PFSK-1 (cell line): ENCODE data around the gene SDF4.

Source experiments
- POLR2AphosphoS5 ChIP-seq: IDR thresholded peaks from 2 replicates; pipeline ENCODE4 v1.6.1; 2012; ENCODE audit warnings: low read depth, mild to moderate bottlenecking, control low read depth, low read length, moderate library complexity
- REST ChIP-seq, 2 experiments: IDR thresholded peaks; 2 replicates each; pipeline versions ENCODE4 v1.6.1 to v1.8.0; 2011 to 2012; ENCODE audit warnings: low read depth in 2 of 2, low read length in 2 of 2, control low read depth in 1 of 2, inconsistent platforms in 1 of 2, mild to moderate bottlenecking in 1 of 2, moderate library complexity in 1 of 2; ENCODE audit not compliant: insufficient read depth in 1 of 2
- SIN3A ChIP-seq: IDR thresholded peaks from 2 replicates; pipeline ENCODE4 v1.6.1; 2012; ENCODE audit warnings: mild to moderate bottlenecking, low read length, moderate library complexity, borderline replicate concordance; ENCODE audit not compliant: insufficient read depth

DNA sequence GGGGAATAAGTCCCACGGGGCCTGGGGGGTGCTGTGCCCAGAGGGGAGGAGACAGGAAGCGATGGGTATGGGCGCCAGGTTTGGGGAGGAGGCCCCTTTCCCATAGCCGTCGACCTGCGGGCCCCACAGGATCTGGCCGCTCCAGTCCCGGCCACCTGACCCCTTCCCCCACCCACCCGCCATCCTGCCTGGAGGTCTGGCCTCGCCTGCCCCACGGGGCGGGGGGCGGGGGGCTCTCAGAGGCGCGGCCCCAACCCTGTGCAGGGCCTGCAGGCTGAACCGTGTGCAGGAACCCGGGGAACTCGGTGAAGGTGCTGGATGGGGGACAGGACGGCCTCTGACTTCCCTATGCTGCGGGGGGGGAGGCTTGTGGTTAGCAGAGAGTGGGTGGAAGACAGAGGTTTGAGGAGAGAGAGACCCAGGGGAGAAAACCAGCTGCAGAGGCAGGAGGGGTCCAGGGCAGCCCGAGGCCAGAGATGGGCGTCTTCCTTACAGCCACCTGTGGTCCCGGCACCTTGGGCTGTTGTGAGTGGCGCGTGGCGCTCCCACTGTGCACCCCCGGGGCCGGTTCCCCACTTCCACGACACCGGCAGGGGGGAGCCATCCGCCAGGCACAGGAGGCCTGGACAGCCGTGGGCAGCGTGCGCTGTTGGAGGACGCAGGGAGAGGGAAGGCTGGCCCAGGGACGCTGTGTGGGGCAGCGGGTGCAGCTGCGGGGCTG is 22.9 kb downstream of the SDF4 start:
- TF ChIP-seq POLR2AphosphoS5 (no peak), REST (IDR thresholded peaks at IDR 0.05; ENCODE audit: insufficient read depth in 1 of 2, low read depth in 2 of 2, low read length in 2 of 2) (no peak), SIN3A (no peak)
